Mesodermal cell (in vitro differentiated cells): ENCODE data around the gene SPAAR.

Source experiments
- H3K27ac ChIP-seq: 2 replicates; pipeline ENCODE4 v1.7.0; 2013; ENCODE audit warnings: mild to moderate bottlenecking, low read depth, low read length, moderate library complexity; ENCODE audit not compliant: severe bottlenecking
- H3K36me3 ChIP-seq: 2 replicates; pipeline ENCODE4 v1.7.1; 2013; ENCODE audit warnings: mild to moderate bottlenecking, low read length, moderate library complexity; ENCODE audit not compliant: control insufficient read depth, insufficient read depth
- H3K4me1 ChIP-seq: one replicate; pipeline ENCODE4 v1.7.1; 2013; ENCODE audit warnings: mild to moderate bottlenecking, low read length; ENCODE audit not compliant: insufficient read depth, control insufficient read depth, poor library complexity, severe bottlenecking
- H3K4me3 ChIP-seq: 2 replicates; pipeline ENCODE4 v1.7.0; 2013; ENCODE audit warnings: low read length, control low read depth, mild to moderate bottlenecking; ENCODE audit not compliant: insufficient read depth, poor library complexity, severe bottlenecking; ENCODE audit errors: extremely low read depth
- H3K9me3 ChIP-seq: 2 replicates; pipeline ENCODE4 v1.7.1; 2013; ENCODE audit warnings: mild to moderate bottlenecking, low read length, moderate library complexity; ENCODE audit not compliant: control insufficient read depth
- WGBS, 2 experiments: methylation state at CpG; one replicate each; pipeline ENCODE4 v1.1.5; 2013; ENCODE audit warnings: missing lambda C conversion rate in 2 of 2; ENCODE audit not compliant: insufficient coverage in 2 of 2; 5-methylcytosine and 5-hydroxymethylcytosine counted together

The SPAAR gene

GRCh38 chr9:35935755-35936509 lies 26.6 kb downstream of the SPAAR start:
- Histone ChIP-seq H3K36me3 (no peaks in the 10 kb centered on the region), H3K9me3 (no peaks in the 10 kb centered on the region), H3K4me3 (no peak overlapping the region), H3K27ac (no peak overlapping the region), H3K4me1 (peaks cover 3% of the 10 kb centered on the region)
- WGBS, 2 experiments, result 80% methylated on average over 1 of the region's 7 CpGs; no CpG with 5 or more reads in 1 of the 2 experiments

- Histone ChIP-seq H3K9me3 (no peaks in the 10 kb centered on the region), H3K4me1 (peaks cover 7% of the 10 kb centered on the region), H3K27ac (no peak overlapping the region), H3K36me3 (no peaks in the 10 kb centered on the region), H3K4me3 (no peak overlapping the region)
- WGBS, 2 experiments, result no CpG with 5 or more reads among the region's 2 CpGs
These were observed 27.9 kb downstream of the SPAAR start for GRCh38 chr9:35937227-35937626.

- 96 to 99% methylated on average over 7 to 8 of the region's 10 CpGs for WGBS, 2 experiments
- no peaks in the 10 kb centered on the region for H3K9me3 ChIP-seq
- H3K27ac ChIP-seq, result no peak overlapping the region
- H3K4me3 ChIP-seq, result no peak overlapping the region
- H3K36me3 ChIP-seq, result no peaks in the 10 kb centered on the region
- peaks cover 7% of the 10 kb centered on the region for H3K4me1 ChIP-seq
These were observed 29.4 kb downstream of the SPAAR start for GRCh38 chr9:35938474-35939356.

GRCh38 chr9:35939679-35940250 lies 30.5 kb downstream of the SPAAR start:
- H3K9me3 ChIP-seq, result no peaks in the 10 kb centered on the region
- no peak overlapping the region for H3K4me3 ChIP-seq
- 92 to 94% methylated on average over 4 of the region's 8 CpGs for WGBS, 2 experiments
- no peak overlapping the region for H3K27ac ChIP-seq
- peaks cover 7% of the 10 kb centered on the region for H3K4me1 ChIP-seq
- no peaks in the 10 kb centered on the region for H3K36me3 ChIP-seq

DNA sequence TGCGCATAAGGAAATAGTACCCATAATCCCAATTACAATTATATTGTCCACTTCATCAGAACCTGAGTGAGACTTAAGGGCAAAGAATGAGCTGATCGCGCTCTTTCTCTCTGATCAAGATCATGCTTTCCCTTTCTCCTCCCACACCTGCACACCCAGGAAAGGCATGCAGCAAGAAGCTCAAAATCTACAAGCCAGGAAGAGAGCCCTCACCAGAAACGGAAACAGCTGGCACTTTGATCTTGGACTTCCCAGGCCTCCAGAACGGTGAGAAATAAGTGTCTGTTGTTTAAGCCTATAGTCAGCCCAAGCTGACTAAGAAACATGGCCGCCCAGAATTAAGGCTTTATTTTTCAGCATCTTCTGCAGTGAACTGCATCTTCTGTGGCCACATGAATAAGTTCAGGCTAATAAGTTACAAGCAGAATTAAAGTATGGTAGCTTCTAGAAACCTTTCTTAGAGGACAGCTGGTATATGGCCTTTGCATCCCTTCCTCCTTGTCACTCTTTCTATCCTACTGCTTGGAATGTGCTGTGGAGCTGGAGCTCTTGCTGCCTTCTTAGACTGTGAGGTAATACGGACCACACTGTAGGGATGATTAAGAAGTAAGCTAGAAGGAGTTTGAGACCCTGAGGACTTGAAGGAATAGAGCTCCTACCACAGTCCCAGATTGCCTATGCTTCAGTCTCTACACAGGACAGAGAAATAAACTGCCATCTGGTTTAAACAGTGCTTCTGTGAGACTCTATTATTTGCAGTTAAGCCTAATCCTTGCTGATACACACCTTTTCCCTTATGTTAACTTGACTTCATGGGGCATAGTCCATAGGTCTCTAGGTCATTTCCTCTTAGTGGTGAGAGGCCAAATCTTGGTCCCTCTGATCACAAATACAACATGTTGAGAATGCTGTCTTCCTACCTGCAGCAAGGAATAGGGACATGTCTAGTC lies 31.4 kb downstream of the SPAAR start:
- WGBS, 2 experiments, result 89 to 92% methylated on average over 4 to 5 of the region's 7 CpGs
- Histone ChIP-seq H3K9me3 (no peaks in the 10 kb centered on the region), H3K36me3 (no peaks in the 10 kb centered on the region), H3K27ac (no peak overlapping the region), H3K4me3 (no peak overlapping the region), H3K4me1 (peaks cover 7% of the 10 kb centered on the region)

GRCh38 chr9:35942286-35942685 lies 33.0 kb downstream of the SPAAR start:
- Histone ChIP-seq H3K9me3 (no peaks in the 10 kb centered on the region), H3K27ac (no peak overlapping the region), H3K4me1 (peaks cover 5% of the 10 kb centered on the region), H3K36me3 (no peaks in the 10 kb centered on the region), H3K4me3 (no peak overlapping the region)
- WGBS, 2 experiments, result 74 to 92% methylated on average over 4 of the region's 5 CpGs

DNA sequence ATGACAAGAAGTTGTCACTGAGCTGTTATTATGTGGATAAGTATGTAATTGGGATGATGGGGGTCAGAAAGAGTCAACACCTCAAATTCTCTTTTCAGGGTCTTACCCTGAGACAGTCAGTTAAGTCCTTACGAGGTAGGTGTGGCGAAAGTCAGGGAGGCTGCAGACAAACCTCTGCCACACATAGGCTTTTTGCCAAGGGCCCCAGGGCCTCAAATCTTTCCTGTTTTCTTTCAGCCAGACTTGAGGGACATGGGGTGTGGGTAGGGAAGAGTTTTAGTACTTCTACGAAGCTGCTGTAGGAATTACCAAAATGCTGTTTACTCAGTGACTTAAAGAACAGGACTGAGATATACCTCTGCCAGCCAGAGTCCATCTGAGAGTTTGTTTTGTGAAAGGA lies 34.9 kb downstream of the SPAAR start:
- no peak overlapping the region for H3K4me3 ChIP-seq
- H3K9me3 ChIP-seq, result no peaks in the 10 kb centered on the region
- peaks cover 9% of the 10 kb centered on the region for H3K4me1 ChIP-seq
- H3K36me3 ChIP-seq, result no peaks in the 10 kb centered on the region
- 96 to 100% methylated on average over 1 to 3 of the region's 3 CpGs for WGBS, 2 experiments
- no peak overlapping the region for H3K27ac ChIP-seq

DNA sequence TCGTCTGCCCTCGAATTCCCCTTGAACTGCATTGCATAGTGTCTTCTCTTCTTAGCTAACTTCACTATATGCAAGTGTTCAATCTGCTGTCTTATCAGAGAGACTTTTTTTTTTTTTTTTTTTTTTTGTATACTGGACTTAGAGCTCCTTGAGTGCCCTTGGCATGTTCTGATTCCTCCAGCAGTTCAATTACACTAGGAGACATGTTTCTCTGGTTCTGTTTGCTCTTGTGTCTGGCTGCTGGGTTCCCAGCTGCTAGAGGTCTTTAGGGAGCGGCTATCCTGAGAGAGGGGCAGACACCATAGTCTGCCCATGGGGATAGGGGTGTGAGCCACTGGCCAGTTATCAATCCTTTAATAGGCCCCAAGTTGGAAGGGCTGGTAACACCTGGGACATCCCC lies 35.6 kb downstream of the SPAAR start:
- Histone ChIP-seq H3K4me3 (no peak overlapping the region), H3K36me3 (no peaks in the 10 kb centered on the region), H3K4me1 (peaks cover 14% of the 10 kb centered on the region), H3K27ac (no peak overlapping the region), H3K9me3 (no peaks in the 10 kb centered on the region)
- 83 to 100% methylated on average over 1 of the region's 3 CpGs for WGBS, 2 experiments

GRCh38 chr9:35945341-35946018 lies 36.2 kb downstream of the SPAAR start:
- Histone ChIP-seq H3K4me1 (peaks cover 14% of the 10 kb centered on the region), H3K36me3 (no peaks in the 10 kb centered on the region), H3K4me3 (no peak overlapping the region), H3K27ac (no peak overlapping the region), H3K9me3 (no peaks in the 10 kb centered on the region)
- WGBS, 2 experiments, result 21 to 73% methylated on average over 4 to 8 of the region's 10 CpGs
